MCF 10A (cell line): ENCODE results near the gene NCDN. TPM values are rescaled to one million over a fixed set of nuclear protein-coding genes. Genes with fewer than 3 reads are reported as not detected.

Experiments used
- BruUV-seq: library from RNA; stranded (reverse); fragments of 400-500 nt; replicated peaks from 2 replicates; lab custom pipeline; 2021; lab: Mats Ljungman, UMichigan
- CTCF ChIA-PET: fragments of 300-600 bp; sonication (Branson Sonifier 250); formaldehyde crosslinking; extraction: SDS; loops from one replicate; lab custom pipeline; 2021; ENCODE audit warnings: antibody characterized with exemption, inconsistent platforms; lab: Yijun Ruan, JAX
- POLR2A ChIA-PET: fragments of 300-600, 350-650 bp; sonication (Branson Sonifier 250); formaldehyde crosslinking; extraction: SDS; loops from one replicate; lab custom pipeline; 2020; ENCODE audit warnings: antibody characterized with exemption, inconsistent platforms; lab: Yijun Ruan, JAX
- DNase-seq: peaks from one replicate; pipeline ENCODE4 v3.0.0-alpha.2; 2018; ENCODE audit not compliant: unreplicated experiment
- H3K27ac Mint-ChIP-seq: one replicate; pipeline ENCODE4 v1.8.0; 2022; ENCODE audit warnings: mild to moderate bottlenecking, low read depth, mixed read lengths; ENCODE audit not compliant: unreplicated experiment
- H3K27me3 Mint-ChIP-seq: one replicate; pipeline ENCODE4 v1.8.0; 2022; ENCODE audit warnings: mixed read lengths; ENCODE audit not compliant: insufficient read depth, unreplicated experiment
- H3K36me3 Mint-ChIP-seq: one replicate; pipeline ENCODE4 v1.8.0; 2022; ENCODE audit warnings: mild to moderate bottlenecking, moderate library complexity, mixed read lengths; ENCODE audit not compliant: insufficient read depth, unreplicated experiment
- H3K4me1 Mint-ChIP-seq: one replicate; pipeline ENCODE4 v1.8.0; 2022; ENCODE audit warnings: mixed read lengths; ENCODE audit not compliant: insufficient read depth, unreplicated experiment
- H3K4me3 Mint-ChIP-seq: one replicate; pipeline ENCODE4 v1.8.0; 2022; ENCODE audit warnings: mild to moderate bottlenecking, moderate library complexity, mixed read lengths; ENCODE audit not compliant: unreplicated experiment
- H3K9me3 Mint-ChIP-seq: one replicate; pipeline ENCODE4 v1.8.0; 2022; ENCODE audit warnings: mixed read lengths; ENCODE audit not compliant: unreplicated experiment
- intact Hi-C: fragments of 100-400 bp; cut with micrococcal nuclease; formaldehyde crosslinking; loops from 2 replicates; pipeline ENCODE4 v1.14.1; 2022
- total RNA-seq: library from RNA; stranded (reverse); gene quantifications from 2 replicates; pipeline ENCODE4 v1.2.3, GENCODE V29; 2022
- TF ChIP-seq, protein P1 (sequence below): fragments of 200-600 bp; IDR thresholded peaks from one replicate; pipeline ENCODE4 v1.8.0; 2022; ENCODE audit warnings: antibody characterized with exemption, mild to moderate bottlenecking; ENCODE audit not compliant: unreplicated experiment

Gene NCDN
- total RNA-seq, 1 experiment from 2014 or later = 31.5 TPM

- ChIA-PET POLR2A (no interaction called here), CTCF (interaction anchor here (0.6 kb wide), 1 partner anchor 21 kb away, joined by 3 read pairs; no protein-coding TSS in a partner anchor)
- DNase-seq = no peak
- TF ChIP-seq, protein P1, sequence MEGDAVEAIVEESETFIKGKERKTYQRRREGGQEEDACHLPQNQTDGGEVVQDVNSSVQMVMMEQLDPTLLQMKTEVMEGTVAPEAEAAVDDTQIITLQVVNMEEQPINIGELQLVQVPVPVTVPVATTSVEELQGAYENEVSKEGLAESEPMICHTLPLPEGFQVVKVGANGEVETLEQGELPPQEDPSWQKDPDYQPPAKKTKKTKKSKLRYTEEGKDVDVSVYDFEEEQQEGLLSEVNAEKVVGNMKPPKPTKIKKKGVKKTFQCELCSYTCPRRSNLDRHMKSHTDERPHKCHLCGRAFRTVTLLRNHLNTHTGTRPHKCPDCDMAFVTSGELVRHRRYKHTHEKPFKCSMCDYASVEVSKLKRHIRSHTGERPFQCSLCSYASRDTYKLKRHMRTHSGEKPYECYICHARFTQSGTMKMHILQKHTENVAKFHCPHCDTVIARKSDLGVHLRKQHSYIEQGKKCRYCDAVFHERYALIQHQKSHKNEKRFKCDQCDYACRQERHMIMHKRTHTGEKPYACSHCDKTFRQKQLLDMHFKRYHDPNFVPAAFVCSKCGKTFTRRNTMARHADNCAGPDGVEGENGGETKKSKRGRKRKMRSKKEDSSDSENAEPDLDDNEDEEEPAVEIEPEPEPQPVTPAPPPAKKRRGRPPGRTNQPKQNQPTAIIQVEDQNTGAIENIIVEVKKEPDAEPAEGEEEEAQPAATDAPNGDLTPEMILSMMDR = no peak
- Mint-ChIP-seq H3K4me3 (no peak overlapping the region), H3K9me3 (peaks cover 5% of the 10 kb centered on the region), H3K27me3 (no peaks in the 10 kb centered on the region), H3K4me1 (peaks cover 6% of the 10 kb centered on the region), H3K36me3 (peaks cover 36% of the 10 kb centered on the region), H3K27ac (no peak overlapping the region)
- intact Hi-C loops = no loop called here
- no TSS peak for BruUV-seq
These were observed 24.0 kb upstream of the NCDN start for GRCh38 chr1:35533586-35533985.

DNA sequence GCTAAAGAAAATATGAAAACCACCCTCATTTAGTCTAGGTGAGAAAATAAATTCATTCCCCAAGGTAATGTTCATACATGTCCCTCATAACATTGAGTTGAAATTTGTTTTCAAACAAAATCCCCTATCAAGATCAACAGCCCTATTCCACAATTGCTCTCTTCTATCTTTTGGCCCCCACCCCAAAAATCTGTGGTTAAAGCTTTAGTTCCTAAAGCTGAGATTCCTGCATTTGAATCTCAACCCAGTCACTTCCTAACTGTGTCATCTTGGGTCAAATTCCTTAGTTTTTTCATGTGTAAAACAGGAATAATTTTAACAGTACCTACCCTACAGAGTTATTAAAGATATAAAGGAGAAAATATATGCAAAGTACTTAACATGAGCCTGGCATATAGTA, 22.4 kb upstream of the NCDN start:
- Mint-ChIP-seq H3K9me3 (no peaks in the 10 kb centered on the region), H3K36me3 (peaks cover 32% of the 10 kb centered on the region), H3K4me3 (no peak overlapping the region), H3K27me3 (no peaks in the 10 kb centered on the region), H3K4me1 (peaks cover 14% of the 10 kb centered on the region), H3K27ac (no peak overlapping the region)
- intact Hi-C loops = no loop called here
- BruUV-seq = no TSS peak
- TF ChIP-seq, protein P1 = no peak
- ChIA-PET POLR2A (interaction anchor here (1.0 to 3.4 kb wide), 2 partner anchors 14 to 21 kb away, joined by 3 to 15 read pairs; partner anchors contain the start of gene KIAA0319L), CTCF (interaction anchor here (0.6 to 2.7 kb wide), 4 partner anchors 15 to 245 kb away, joined by 3 to 21 read pairs (median 6); no protein-coding TSS in a partner anchor)
- DNase-seq = no peak

DNA sequence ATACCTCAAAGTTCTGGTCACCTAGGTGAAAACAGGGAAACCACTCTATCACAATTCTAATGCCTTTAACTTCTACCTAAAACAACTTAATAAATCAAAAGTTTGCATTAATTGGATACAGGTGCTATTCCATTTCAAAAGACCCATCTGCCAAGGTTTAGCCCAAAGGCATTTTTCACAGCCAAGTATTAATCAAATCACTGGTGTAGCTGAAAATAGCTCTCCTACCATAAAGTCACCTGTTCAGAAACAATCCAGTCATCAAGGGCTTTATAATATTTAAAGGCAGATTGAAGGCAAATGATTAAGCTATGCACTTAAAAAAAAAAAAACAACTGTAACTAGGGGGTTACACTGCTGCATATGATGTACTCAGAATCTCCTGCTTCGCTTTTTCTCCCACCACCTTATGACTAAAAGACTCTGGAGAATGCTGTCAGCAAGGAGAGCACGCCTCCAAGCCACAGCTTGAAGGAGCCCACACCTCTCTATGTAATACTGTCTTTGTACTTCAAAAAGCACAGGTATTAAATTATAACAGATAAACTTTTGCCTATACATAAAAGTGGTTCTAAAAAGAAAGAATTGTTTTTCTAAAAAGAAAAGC, 20.9 kb upstream of the NCDN start:
- Mint-ChIP-seq H3K36me3 (peaks cover 34% of the 10 kb centered on the region), H3K27me3 (no peaks in the 10 kb centered on the region), H3K4me3 (no peak overlapping the region), H3K27ac (no peak overlapping the region), H3K4me1 (peaks cover 18% of the 10 kb centered on the region), H3K9me3 (no peaks in the 10 kb centered on the region)
- ChIA-PET POLR2A (interaction anchor here (3.4 kb wide), 1 partner anchor 19 kb away, joined by 15 read pairs; the partner anchor contains the start of gene KIAA0319L), CTCF (interaction anchor here (0.6 to 2.7 kb wide), 8 partner anchors 9 to 233 kb away, joined by 3 to 21 read pairs (median 4); no protein-coding TSS in a partner anchor)
- TF ChIP-seq, protein P1 = no peak
- BruUV-seq = no TSS peak
- no peak for DNase-seq
- intact Hi-C loops = no loop called here

GRCh38 chr1:35537806-35538205, 19.8 kb upstream of the NCDN start:
- Mint-ChIP-seq H3K27ac (no peak overlapping the region), H3K9me3 (no peaks in the 10 kb centered on the region), H3K36me3 (peaks cover 40% of the 10 kb centered on the region), H3K27me3 (no peaks in the 10 kb centered on the region), H3K4me1 (peaks cover 18% of the 10 kb centered on the region), H3K4me3 (no peak overlapping the region)
- BruUV-seq = no TSS peak
- TF ChIP-seq, protein P1 = no peak
- no peak for DNase-seq
- intact Hi-C loops = no loop called here
- POLR2A ChIA-PET = interaction anchor here (1.3 to 3.4 kb wide), 2 partner anchors 12 to 18 kb away, joined by 3 to 15 read pairs; partner anchors contain the start of gene KIAA0319L
- CTCF ChIA-PET = interaction anchor here (1.4 kb wide), 1 partner anchor 86 kb away, joined by 7 read pairs; no protein-coding TSS in a partner anchor
